Heart left ventricle (tissue), 16 donors: ENCODE data around the gene PLAGL2. TPM values are rescaled to one million over a fixed set of nuclear protein-coding genes. Genes with fewer than 3 reads are reported as not detected.

ENCODE experiments used
- ATAC-seq, 4 donors: fragments of 200-7000 bp; cut with Tn5 transposase; one replicate each; pipeline ENCODE4 v1.9.1; 2020 to 2022; ENCODE audit warnings: moderate library complexity in 4 of 4, mild to moderate bottlenecking in 3 of 4, moderate number of reproducible peaks in 1 of 4
- DNase-seq, 5 donors: peaks; one replicate each; pipeline ENCODE4 v3.0.0-alpha.2; 2020
- H3K27ac ChIP-seq, 12 donors: fragments of 200-600 bp; sonication (generic) in 4 of 12; one replicate each; pipeline versions ENCODE4 v1.5.0 to v1.8.0; 2016 to 2022; ENCODE audit warnings: mild to moderate bottlenecking in 2 of 12
- H3K27me3 ChIP-seq, 9 donors: fragments of 200-600 bp; sonication (generic) in 2 of 9; one replicate each; pipeline versions ENCODE4 v1.5.1 to v1.8.0; 2016 to 2022; ENCODE audit warnings: mild to moderate bottlenecking in 3 of 9
- H3K36me3 ChIP-seq, 9 donors: fragments of 200-600 bp; sonication (generic) in 2 of 9; one replicate each; pipeline versions ENCODE4 v1.5.0 to v1.8.0; 2018 to 2022; ENCODE audit warnings: mild to moderate bottlenecking in 2 of 9
- H3K4me1 ChIP-seq, 12 donors: fragments of 200-600 bp; sonication (generic) in 4 of 12; one replicate each; pipeline versions ENCODE4 v1.5.0 to v1.8.0; 2016 to 2022; ENCODE audit warnings: mild to moderate bottlenecking in 3 of 12
- H3K4me3 ChIP-seq, 12 donors: fragments of 200-600 bp; sonication (generic) in 4 of 12; one replicate each; pipeline versions ENCODE4 v1.5.0 to v1.8.0; 2017 to 2022; ENCODE audit warnings: mild to moderate bottlenecking in 9 of 12, moderate library complexity in 4 of 12
- H3K9me3 ChIP-seq, 12 donors: fragments of 200-600 bp; sonication (generic) in 4 of 12; one replicate each; pipeline versions ENCODE4 v1.5.0 to v1.8.0; 2016 to 2022; ENCODE audit warnings: mild to moderate bottlenecking in 1 of 12
- CTCF ChIP-seq, 12 donors: fragments of 200-600 bp; sonication (generic) in 4 of 12; IDR thresholded peaks; one replicate each; pipeline versions ENCODE4 v1.5.0 to v1.8.0; 2018 to 2022; ENCODE audit warnings: antibody characterized with exemption in 12 of 12, mild to moderate bottlenecking in 5 of 12
- POLR2A ChIP-seq, 2 donors: fragments of 450-650 bp; IDR thresholded peaks; one replicate each; pipeline ENCODE4 v1.6.1; 2017; ENCODE audit warnings: antibody characterized with exemption in 2 of 2, mild to moderate bottlenecking in 2 of 2, moderate library complexity in 2 of 2
- WGBS, 4 donors: extraction: QIAGEN DNeasy Blood & Tissue Kit in 2 of 4; methylation state at CpG; one replicate each; pipeline versions ENCODE4 v1.1.5 to v1.1.7; 2013 to 2018; 5-methylcytosine and 5-hydroxymethylcytosine counted together
- intact Hi-C, 10 donors: fragments of 100-400 bp; cut with DNase I; formaldehyde crosslinking; loops; one replicate each; pipeline versions ENCODE4 v1.11.1 to v1.14.2; 2022
- polyA plus RNA-seq, 2 donors: library from polyadenylated mRNA; stranded (reverse); fragments of 200-250 nt; gene quantifications; one replicate each; pipeline ENCODE4 v1.2.3, GENCODE V29; 2013
- total RNA-seq, 9 donors: library from RNA; depleted of rRNA in 2 of 9; stranded (reverse); fragments of >200 nt in 2 of 9; fragmentation: NEBNext Ultra II Directional in 3 of 9; extraction: Animal tissue kit (Norgen Biotek cat#: 25700) in 3 of 9; gene quantifications; one replicate each; pipeline versions ENCODE4 v1.1.0 to v1.2.4, GENCODE V29; 2016 to 2023
- donor health status: ischemic (EF 13 %, LVEDD 7.1; RV severe dilation, severe dysfunction).
- donor health status: healthy with polysubstance abuse.
- donor health status: DM: no; HTN: yes; CAD: no.
- donor health status: DM: no; HTN: no; CAD: no.
- donor health status: ischemic (EF 25% LVEDD 6.9; RV normal size, moderate dysfunction).
- donor health status: ischemic (EF 25% LVEDD 5.7; RV mildly dilated, moderate dysfunction).
- donor health status: healthy.
- donor health status: DM: yes; HTN: yes; CAD: no.
- donor health status: ischemic (EF 35%, LVEDD 5.7; RV mildly dilated, moderate dysfunction).
- donor health status: nonischemic (EF 11% LVEDD 7.7; RV severe dilation, severe dysfunction).
- donor health status: DM: yes; HTN: yes; CAD: no.
- donor health status: PGD.
- donor health status: ischemic (EF 29% LVEDD 5.4; RV normal size, mild dysfunction).
- donor health status: nonischemic (EF 23%, LVEDD 6.1; RV moderate dilation, normal function).

PLAGL2 gene
- total and polyA plus RNA-seq, 11 donors, result 4.0 to 9.9 (median 6.3) TPM

GRCh38 chr20:32234135-32234808 lies 26.7 kb upstream of the PLAGL2 start:
- Histone ChIP-seq H3K9me3 (no peaks in the 10 kb centered on the region), H3K4me1 (peaks cover 0 to 27% (median 0%) of the 10 kb centered on the region in 12 donors), H3K27me3 (no peaks in the 10 kb centered on the region), H3K4me3 (no peak overlapping the region), H3K36me3 (peaks cover 0 to 73% (median 65%) of the 10 kb centered on the region in 9 donors), H3K27ac (no peak overlapping the region)
- ATAC-seq (no peak), DNase-seq (no peak)
- 94 to 100% (median 95%) methylated on average over 12 to 13 of the region's 13 CpGs for WGBS, 4 donors
- TF ChIP-seq CTCF (IDR thresholded peaks at IDR 0.05) (no peak), POLR2A (IDR thresholded peaks at IDR 0.05) (no peak)
- intact Hi-C loops, result no loop called here

GRCh38 chr20:32233286-32233685 lies 25.7 kb upstream of the PLAGL2 start:
- no peak for TF ChIP-seq POLR2A (IDR thresholded peaks at IDR 0.05)
- no peak for TF ChIP-seq CTCF (IDR thresholded peaks at IDR 0.05)
- 93 to 96% (median 94%) methylated on average over 9 of the region's 9 CpGs for WGBS, 4 donors

DNA sequence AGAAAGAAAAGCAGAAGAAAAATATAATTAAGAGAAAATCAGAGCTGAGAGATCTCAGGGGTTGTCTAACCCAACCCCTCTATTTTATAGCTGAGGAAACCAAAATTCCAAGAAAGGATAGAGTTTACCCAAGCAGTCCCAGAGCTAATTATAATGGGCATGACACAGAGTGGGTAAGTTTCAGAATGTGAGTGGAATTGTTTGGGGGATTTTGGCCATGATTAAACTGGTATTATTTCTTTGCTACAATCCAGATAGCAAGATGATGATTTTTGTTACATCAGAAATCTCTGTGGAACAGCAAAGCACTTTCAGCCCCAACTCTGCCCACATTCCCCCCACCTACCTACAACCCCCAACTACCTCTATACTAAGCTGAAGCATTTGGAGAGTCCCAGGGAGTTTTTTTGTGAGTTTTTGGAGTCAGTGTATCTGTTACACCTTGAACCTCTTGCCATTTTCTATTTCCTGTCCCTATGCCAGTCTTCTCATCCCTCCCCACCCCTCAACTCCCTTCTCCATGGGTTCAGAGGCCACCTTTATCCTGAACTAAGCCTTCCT lies 24.9 kb upstream of the PLAGL2 start:
- H3K4me3 ChIP-seq, result no peak overlapping the region
- no peaks in the 10 kb centered on the region for H3K9me3 ChIP-seq
- intact Hi-C loops, result no loop called here
- peak overlapping the region in 1 of 12 donors; percentile 67 for H3K27ac ChIP-seq
- ATAC-seq, result no peak
- H3K4me1 ChIP-seq, result peaks cover 0 to 40% (median 5%) of the 10 kb centered on the region in 12 donors
- DNase-seq, result no peak
- peaks cover 0 to 91% (median 76%) of the 10 kb centered on the region in 9 donors for H3K36me3 ChIP-seq
- TF ChIP-seq CTCF (IDR thresholded peaks at IDR 0.05), result no peak
- TF ChIP-seq POLR2A (IDR thresholded peaks at IDR 0.05), result no peak
- H3K27me3 ChIP-seq, result no peaks in the 10 kb centered on the region

More at GRCh38 chr20:32233286-32233685, 25.7 kb upstream of the PLAGL2 start:
- ATAC-seq (no peak), DNase-seq (no peak)
- Histone ChIP-seq H3K36me3 (peaks cover 0 to 83% (median 74%) of the 10 kb centered on the region in 9 donors), H3K27ac (no peak overlapping the region), H3K9me3 (no peaks in the 10 kb centered on the region), H3K4me3 (no peak overlapping the region), H3K4me1 (peaks cover 0 to 31% (median under 1%) of the 10 kb centered on the region in 12 donors), H3K27me3 (no peaks in the 10 kb centered on the region)
- intact Hi-C loops, result no loop called here

DNA sequence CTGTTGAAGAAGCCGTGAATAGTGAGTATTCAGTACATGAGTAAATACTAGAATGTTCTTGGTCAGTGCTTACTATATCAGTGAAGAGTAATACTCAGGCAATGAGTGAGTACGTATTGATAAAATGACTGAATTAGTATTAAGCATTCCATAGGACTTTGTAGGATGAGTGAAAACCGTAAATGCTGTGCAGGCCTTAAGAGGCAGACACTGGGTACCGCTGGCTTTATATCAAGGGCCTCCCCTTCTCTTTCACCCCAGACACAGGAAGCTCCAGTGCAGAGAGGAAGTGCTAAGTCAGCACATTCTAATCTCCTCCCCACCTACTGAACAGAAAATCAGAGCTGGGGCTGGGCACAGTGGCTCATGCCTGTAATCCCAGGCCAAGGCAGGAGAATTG lies 24.3 kb upstream of the PLAGL2 start:
- WGBS, 4 donors, result 68 to 83% (median 77%) methylated on average over 4 of the region's 4 CpGs

More for the DNA sequence above, 24.3 kb upstream of the PLAGL2 start:
- TF ChIP-seq POLR2A (IDR thresholded peaks at IDR 0.05), result no peak
- no peak for TF ChIP-seq CTCF (IDR thresholded peaks at IDR 0.05)
- DNase-seq (no peak), ATAC-seq (peak in 1 of 4 donors; percentile 44)
- intact Hi-C loops, result no loop called here
- no peaks in the 10 kb centered on the region for H3K27me3 ChIP-seq
- H3K9me3 ChIP-seq, result no peaks in the 10 kb centered on the region
- H3K4me1 ChIP-seq, result peaks cover 0 to 46% (median 9%) of the 10 kb centered on the region in 12 donors
- peaks cover 0 to 93% (median 76%) of the 10 kb centered on the region in 9 donors for H3K36me3 ChIP-seq
- no peak overlapping the region for H3K4me3 ChIP-seq
- H3K27ac ChIP-seq, result peak overlapping the region in 1 of 12 donors; percentile 67
